Measurements from ENCODE around the gene DEAF1.

Gene DEAF1

GRCh38 chr11:641806-642370 lies 53.1 kb downstream of the DEAF1 start:
- FAIRE-seq, result no peak

GRCh38 chr11:640021-640706 lies 54.9 kb downstream of the DEAF1 start:
- no peak for FAIRE-seq

GRCh38 chr11:639332-639955 lies 55.6 kb downstream of the DEAF1 start:
- FAIRE-seq, result no peak

- no peak for FAIRE-seq
Observed at GRCh38 chr11:638631-639331, 56.2 kb downstream of the DEAF1 start.

- no peak for FAIRE-seq
Observed at GRCh38 chr11:637593-638521, 57.2 kb downstream of the DEAF1 start.

- no peak for FAIRE-seq
Observed at GRCh38 chr11:637333-637592, 57.8 kb downstream of the DEAF1 start.

GRCh38 chr11:636511-637332 lies 58.3 kb downstream of the DEAF1 start, which contains the start of gene DRD4:
DRD4 (plus strand) TSS chr11:637269; CDS start chr11:637305, 36 bp downstream.
- FAIRE-seq, result no peak

GRCh38 chr11:635945-636510 lies 59.0 kb downstream of the DEAF1 start:
- FAIRE-seq, result no peak

GRCh38 chr11:630871-631270 lies 64.2 kb downstream of the DEAF1 start:
- FAIRE-seq, result no peak

GRCh38 chr11:629237-629583 lies 65.8 kb downstream of the DEAF1 start:
- no peak for FAIRE-seq

- FAIRE-seq, result no peak
Observed at GRCh38 chr11:628056-628455, 67.0 kb downstream of the DEAF1 start.

GRCh38 chr11:627308-627576 lies 67.8 kb downstream of the DEAF1 start:
- FAIRE-seq, result no peak

- FAIRE-seq, result no peak
Observed at GRCh38 chr11:626475-627307, 68.3 kb downstream of the DEAF1 start, which contains the start of gene SCT. SCT (minus strand) TSS chr11:627181; CDS start chr11:627143, 38 bp downstream.

- FAIRE-seq, result no peak
Observed at GRCh38 chr11:625636-626268, 69.3 kb downstream of the DEAF1 start.

- no peak for FAIRE-seq
Observed at GRCh38 chr11:624705-625635, 70.1 kb downstream of the DEAF1 start, which contains the start of gene CDHR5. CDHR5 (minus strand) TSS chr11:624955; CDS start chr11:624902, 53 bp downstream.

GRCh38 chr11:623999-624704 lies 70.9 kb downstream of the DEAF1 start:
- FAIRE-seq, result no peak

GRCh38 chr11:623349-623869 lies 71.6 kb downstream of the DEAF1 start:
- no peak for FAIRE-seq

- FAIRE-seq, result no peak
Observed at GRCh38 chr11:621838-622237, 73.2 kb downstream of the DEAF1 start.
